CD4-positive, alpha-beta T cell treated with Interferon alpha-2 for 1 hour (primary cell): ENCODE measurements around the gene RBM44.

Source experiments
- DNase-seq, 2 donors: peaks; one replicate each; pipeline ENCODE4 v3.0.0-alpha.2; 2020 to 2022

RBM44 gene

GRCh38 chr2:237886685-237887481 is 88.3 kb downstream of the RBM44 start:
- no peak for DNase-seq

- DNase-seq: no peak
Observed at GRCh38 chr2:237888389-237888788, 89.8 kb downstream of the RBM44 start.

- DNase-seq: no peak
Observed at GRCh38 chr2:237889016-237889415, 90.4 kb downstream of the RBM44 start.

DNA sequence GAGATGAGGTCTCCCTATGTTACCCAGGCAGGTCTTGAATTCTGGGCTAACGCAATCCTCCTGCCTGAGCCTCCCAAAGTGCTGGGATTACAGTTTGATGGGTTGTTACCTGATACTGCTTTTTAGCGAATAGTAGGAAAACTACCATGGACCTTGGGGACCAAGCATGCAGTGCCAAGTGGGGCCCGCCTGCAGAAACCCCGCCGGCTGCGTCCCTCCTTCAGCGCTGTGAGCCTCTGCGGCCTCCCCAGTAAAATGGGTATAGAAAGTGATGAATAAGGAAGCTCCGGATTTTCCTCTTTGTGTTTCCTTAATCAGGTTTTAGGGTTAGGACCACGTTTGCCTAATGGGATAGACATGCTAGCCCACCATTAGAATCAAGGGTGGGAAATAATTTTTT is 91.2 kb downstream of the RBM44 start:
- no peak for DNase-seq
